ENCODE results near the gene SREBF1. TPM values are rescaled to one million over a fixed set of nuclear protein-coding genes. Genes with fewer than 3 reads are reported as not detected.

The SREBF1 gene
- total RNA-seq, 1 donor from 2014 or later, result 132 TPM

DNA sequence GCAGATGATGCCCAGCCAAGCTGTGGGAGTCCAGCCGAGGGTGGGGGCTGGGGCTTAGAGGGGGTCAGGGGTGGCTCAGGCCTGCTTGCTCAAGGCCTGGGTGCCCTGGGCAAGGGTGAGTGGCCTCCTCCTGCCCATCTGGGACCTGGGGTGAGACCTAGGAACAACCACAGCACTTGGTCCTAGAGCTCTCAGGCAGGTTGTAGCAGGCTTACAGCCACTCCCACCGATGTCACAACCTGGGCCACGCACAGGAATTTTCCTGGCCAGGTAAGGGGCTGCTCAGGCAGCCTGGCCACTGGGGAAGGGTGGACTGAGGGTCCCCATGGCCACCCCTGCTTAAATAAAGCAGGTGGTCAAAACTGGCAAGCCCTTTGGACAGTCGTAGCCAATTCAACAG lies 6.3 kb upstream of the SREBF1 start:
- H3K36me3 Mint-ChIP-seq (ENCODE audit: low read depth), result no peaks in the 10 kb centered on the region
- H3K4me1 Mint-ChIP-seq, result peaks cover 29% of the 10 kb centered on the region
- no peak for DNase-seq (ENCODE audit: low read depth, low spot score)
- H3K27ac Mint-ChIP-seq (ENCODE audit: unreplicated experiment), result no peak overlapping the region
- no peaks in the 10 kb centered on the region for H3K27me3 Mint-ChIP-seq (ENCODE audit: low read depth)
- no peak overlapping the region for H3K4me3 Mint-ChIP-seq
- TF ChIP-seq, protein P1, sequence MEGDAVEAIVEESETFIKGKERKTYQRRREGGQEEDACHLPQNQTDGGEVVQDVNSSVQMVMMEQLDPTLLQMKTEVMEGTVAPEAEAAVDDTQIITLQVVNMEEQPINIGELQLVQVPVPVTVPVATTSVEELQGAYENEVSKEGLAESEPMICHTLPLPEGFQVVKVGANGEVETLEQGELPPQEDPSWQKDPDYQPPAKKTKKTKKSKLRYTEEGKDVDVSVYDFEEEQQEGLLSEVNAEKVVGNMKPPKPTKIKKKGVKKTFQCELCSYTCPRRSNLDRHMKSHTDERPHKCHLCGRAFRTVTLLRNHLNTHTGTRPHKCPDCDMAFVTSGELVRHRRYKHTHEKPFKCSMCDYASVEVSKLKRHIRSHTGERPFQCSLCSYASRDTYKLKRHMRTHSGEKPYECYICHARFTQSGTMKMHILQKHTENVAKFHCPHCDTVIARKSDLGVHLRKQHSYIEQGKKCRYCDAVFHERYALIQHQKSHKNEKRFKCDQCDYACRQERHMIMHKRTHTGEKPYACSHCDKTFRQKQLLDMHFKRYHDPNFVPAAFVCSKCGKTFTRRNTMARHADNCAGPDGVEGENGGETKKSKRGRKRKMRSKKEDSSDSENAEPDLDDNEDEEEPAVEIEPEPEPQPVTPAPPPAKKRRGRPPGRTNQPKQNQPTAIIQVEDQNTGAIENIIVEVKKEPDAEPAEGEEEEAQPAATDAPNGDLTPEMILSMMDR (conservative IDR thresholded peaks at IDR 0.05), result no peak
- H3K9me3 Mint-ChIP-seq, result no peaks in the 10 kb centered on the region

DNA sequence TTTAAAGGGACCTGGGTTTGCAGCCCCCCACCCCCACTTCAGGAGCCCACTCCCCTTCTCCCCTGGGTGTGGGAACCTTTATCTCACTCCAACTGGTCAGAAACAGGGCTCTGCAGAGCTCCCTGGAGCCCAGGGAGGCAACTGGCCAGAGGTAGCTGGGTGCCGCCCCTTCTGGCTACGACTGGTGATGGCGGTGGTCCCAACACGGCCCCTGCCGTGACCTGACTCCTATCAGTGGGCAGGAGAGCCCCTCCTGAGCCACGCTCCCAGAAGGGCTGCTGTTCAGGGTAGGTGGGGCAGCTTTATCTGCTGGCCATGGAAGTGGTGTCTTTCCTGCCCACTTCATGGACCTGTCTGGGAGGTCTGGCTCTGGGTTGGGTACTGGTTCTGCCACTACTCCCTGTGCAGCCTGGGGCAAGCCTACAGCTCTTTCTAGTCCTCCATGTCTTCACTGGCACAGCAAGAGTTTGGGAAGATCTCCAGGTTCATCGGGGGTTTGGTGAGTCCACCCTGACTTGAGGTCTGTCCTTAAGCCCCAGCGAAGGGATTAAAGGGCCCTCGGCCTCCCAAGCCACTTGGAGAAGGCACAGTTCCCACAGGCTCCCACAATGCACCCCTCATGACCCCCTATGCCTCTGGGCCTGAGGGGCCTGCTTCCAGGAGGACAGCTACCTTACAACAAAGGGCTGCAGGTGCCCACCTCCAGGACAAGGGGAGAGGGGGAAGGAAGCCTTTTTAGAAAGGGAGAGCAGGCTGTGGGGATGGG lies 5.5 kb upstream of the SREBF1 start:
- Mint-ChIP-seq H3K4me3 (no peak overlapping the region), H3K27ac (ENCODE audit: unreplicated experiment) (no peak overlapping the region), H3K9me3 (no peaks in the 10 kb centered on the region), H3K27me3 (ENCODE audit: low read depth) (peaks cover under 1% of the 10 kb centered on the region), H3K36me3 (ENCODE audit: low read depth) (no peaks in the 10 kb centered on the region), H3K4me1 (peaks cover 37% of the 10 kb centered on the region)
- TF ChIP-seq, protein P1 (conservative IDR thresholded peaks at IDR 0.05), result no peak
- no peak for DNase-seq (ENCODE audit: low read depth, low spot score)

DNA sequence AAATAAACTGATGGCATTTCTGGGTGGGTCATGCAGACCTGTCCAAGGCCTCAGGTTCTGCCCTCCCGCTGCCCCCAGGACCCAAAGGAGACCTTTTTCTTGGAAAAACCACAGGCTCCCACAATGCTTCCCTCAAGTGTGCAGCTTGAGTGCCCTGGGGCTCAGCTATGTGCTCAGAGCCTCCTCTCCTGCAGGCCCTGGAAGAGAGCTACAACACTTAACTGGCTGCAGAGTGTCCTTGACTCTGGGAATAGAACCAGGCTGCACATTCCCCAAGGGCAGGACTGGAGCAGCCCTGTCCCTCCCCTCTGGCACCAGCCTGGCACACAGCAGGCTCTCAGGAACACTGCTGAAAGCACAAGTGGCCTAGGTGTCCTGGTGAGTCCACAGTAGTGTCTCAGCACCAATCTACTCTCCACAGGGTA lies 4.8 kb upstream of the SREBF1 start:
- H3K9me3 Mint-ChIP-seq, result no peaks in the 10 kb centered on the region
- no peak for DNase-seq (ENCODE audit: low read depth, low spot score)
- H3K4me3 Mint-ChIP-seq, result no peak overlapping the region
- no peaks in the 10 kb centered on the region for H3K36me3 Mint-ChIP-seq (ENCODE audit: low read depth)
- TF ChIP-seq, protein P1 (conservative IDR thresholded peaks at IDR 0.05), result no peak
- H3K27me3 Mint-ChIP-seq (ENCODE audit: low read depth), result peaks cover 4% of the 10 kb centered on the region
- H3K4me1 Mint-ChIP-seq, result peaks cover 41% of the 10 kb centered on the region
- H3K27ac Mint-ChIP-seq (ENCODE audit: unreplicated experiment), result peak overlapping the region; percentile 93

DNA sequence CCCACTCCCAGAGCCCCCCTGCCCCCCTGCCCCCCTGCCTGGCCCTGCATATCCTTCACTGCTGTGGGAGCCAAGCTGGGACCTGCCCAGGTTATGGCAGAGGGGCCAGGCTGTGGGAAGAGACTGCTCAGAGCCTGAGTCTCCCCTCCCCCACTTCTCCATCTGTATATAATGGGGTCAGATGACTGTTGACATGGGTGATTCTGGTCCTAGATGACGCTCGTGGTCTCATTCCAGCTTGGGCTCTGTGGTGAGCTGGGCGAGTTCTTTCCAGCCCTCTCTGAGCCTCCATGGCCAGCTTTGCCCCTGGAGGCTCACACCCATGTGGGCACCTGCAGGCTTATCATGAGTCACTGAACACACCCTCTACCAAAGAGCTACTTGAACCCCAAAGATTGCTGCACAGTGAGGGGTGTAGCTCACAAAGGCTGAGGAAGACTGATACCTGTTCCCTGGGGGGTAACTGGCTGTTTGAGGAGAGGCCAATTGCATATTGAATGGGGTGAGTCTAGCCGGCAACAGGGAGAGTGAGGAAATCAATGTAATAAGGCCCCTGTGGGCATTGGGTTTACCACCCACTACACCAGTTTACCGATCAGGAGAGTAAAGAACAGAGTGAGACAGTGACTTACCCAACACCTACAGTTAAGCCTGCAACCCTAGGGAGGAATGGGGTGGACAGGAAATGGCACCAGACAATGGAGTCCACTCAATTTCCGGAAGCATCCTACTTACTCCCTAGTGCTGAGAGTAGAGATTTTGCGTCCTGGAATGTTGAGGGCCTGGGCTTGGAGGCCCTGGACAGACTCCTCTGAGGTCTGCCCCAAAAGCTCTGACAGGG lies 4.2 kb upstream of the SREBF1 start:
- H3K27ac Mint-ChIP-seq (ENCODE audit: unreplicated experiment), result peak overlapping the region; percentile 93
- peaks cover 42% of the 10 kb centered on the region for H3K4me1 Mint-ChIP-seq
- H3K27me3 Mint-ChIP-seq (ENCODE audit: low read depth), result peaks cover 4% of the 10 kb centered on the region
- TF ChIP-seq, protein P1 (conservative IDR thresholded peaks at IDR 0.05), result no peak
- no peaks in the 10 kb centered on the region for H3K9me3 Mint-ChIP-seq
- no peak for DNase-seq (ENCODE audit: low read depth, low spot score)
- H3K4me3 Mint-ChIP-seq, result peak overlapping the region; percentile 80
- H3K36me3 Mint-ChIP-seq (ENCODE audit: low read depth), result no peaks in the 10 kb centered on the region

DNA sequence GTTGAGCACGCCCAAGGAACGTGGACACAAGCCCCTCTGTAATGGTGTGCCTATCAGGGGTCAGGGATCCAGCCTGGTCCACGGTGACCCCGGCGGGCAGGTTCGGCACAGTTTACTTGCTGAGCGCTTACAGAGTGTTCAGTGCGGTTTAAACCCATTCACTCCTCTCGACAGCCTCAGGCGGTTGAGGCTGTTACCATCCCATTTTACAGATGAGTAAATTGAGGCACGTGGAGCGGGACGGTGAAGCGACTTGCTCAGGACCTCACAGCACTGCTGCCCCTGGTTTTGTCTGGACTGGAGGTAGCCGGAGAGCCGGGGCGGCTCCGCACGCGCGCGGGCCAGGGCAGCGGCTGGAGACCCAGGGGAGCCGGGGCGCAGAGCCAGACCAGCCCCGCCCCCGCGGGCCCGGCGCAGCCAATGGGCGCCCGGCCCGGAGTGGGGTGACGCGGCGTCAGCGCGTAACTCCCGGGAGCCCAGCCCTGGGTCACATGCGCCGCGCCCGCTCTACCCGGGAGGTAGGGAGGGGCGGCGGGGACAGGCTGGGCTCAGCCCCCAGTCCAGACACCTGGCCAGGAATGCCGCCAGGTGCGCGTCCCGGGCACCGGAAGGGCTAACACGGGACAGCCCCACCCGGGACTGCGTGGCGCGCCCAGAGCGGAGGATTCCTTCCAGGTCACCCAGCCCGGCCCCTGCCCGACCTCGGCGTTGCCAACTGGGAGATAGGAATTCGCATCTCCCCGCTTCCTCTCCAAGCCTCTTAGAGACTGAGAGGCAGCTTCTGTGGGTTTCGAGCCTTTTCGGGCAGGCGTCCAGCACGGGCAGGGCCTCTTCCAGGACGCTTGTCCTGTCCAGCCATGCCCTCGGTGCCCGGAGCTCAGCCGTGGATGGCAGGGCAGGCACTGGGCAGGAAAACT lies 3.3 kb upstream of the SREBF1 start:
- TF ChIP-seq, protein P1 (conservative IDR thresholded peaks at IDR 0.05), result no peak
- Mint-ChIP-seq H3K9me3 (no peaks in the 10 kb centered on the region), H3K36me3 (ENCODE audit: low read depth) (no peaks in the 10 kb centered on the region), H3K27ac (ENCODE audit: unreplicated experiment) (peak overlapping the region; percentile 81), H3K4me1 (peaks cover 50% of the 10 kb centered on the region), H3K27me3 (ENCODE audit: low read depth) (peaks cover 4% of the 10 kb centered on the region), H3K4me3 (peak overlapping the region; percentile 97)
- DNase-seq (ENCODE audit: low read depth, low spot score), result peak; percentile 69
